Measurements from ENCODE around the gene PRPF6. TPM values are rescaled to one million over a fixed set of nuclear protein-coding genes. Genes with fewer than 3 reads are reported as not detected.

Gene PRPF6
- total RNA-seq, 6 donors from 2014 or later, result 60.5 to 113 (median 68.0) TPM

DNA sequence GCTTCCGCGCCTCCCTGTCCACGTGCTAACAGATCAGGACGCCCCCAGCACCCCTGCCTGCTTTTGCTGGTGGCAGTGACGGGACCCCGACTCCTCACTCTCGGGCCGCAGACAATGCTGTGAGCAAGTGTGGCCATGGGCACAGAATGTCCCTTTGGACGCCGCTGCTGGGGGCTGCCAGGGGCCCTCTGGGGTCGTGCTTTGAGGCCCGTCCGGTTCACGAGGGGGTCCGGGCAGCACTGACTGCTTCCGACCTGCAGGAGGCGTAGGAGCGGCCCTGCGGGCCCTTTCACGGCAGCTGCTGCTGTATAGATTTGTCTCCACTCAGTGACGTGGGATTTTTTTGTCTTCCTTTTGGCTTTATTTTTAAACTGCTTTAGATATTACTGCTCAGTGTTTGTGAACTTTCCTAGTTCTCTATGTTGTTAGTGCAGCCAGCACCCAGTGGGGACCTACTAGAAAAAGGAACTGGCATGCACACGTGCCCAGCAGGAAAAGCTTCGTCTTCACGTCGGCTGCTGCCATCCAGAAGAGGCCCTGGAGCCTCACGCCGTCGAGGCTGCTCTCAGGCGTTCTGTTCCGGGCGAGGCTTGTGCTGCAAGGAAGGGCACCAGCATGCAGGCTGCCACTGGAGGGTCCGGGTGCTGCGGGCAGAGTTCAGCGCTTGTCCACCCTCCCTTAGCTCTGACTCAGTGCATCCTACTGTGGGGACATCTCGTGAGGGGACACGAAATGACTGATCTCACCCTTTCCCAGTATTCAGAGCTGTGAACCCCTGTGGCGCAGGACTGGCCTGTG, 46.5 kb upstream of the PRPF6 start:
- H3K27me3 ChIP-seq, result no peaks in the 10 kb centered on the region
- no peak overlapping the region for H3K4me3 ChIP-seq
- WGBS, 2 donors, result 85 to 86% methylated on average over 33 to 35 of the region's 37 CpGs
- no peaks in the 10 kb centered on the region for H3K9me3 ChIP-seq
- H3K4me1 ChIP-seq, result peaks cover 0 to 6% (median 0%) of the 10 kb centered on the region in 4 donors
- H3K36me3 ChIP-seq, result peaks cover 21 to 90% (median 71%) of the 10 kb centered on the region in 4 donors
- no peak overlapping the region for H3K27ac ChIP-seq
- peak in 1 of 2 donors; percentile 77 for DNase-seq
- no peak for TF ChIP-seq POLR2A (IDR thresholded peaks at IDR 0.05)
- no peak for TF ChIP-seq EP300 (IDR thresholded peaks at IDR 0.05)
- no peak for TF ChIP-seq POLR2AphosphoS5 (IDR thresholded peaks at IDR 0.05)
- TF ChIP-seq, protein P1, sequence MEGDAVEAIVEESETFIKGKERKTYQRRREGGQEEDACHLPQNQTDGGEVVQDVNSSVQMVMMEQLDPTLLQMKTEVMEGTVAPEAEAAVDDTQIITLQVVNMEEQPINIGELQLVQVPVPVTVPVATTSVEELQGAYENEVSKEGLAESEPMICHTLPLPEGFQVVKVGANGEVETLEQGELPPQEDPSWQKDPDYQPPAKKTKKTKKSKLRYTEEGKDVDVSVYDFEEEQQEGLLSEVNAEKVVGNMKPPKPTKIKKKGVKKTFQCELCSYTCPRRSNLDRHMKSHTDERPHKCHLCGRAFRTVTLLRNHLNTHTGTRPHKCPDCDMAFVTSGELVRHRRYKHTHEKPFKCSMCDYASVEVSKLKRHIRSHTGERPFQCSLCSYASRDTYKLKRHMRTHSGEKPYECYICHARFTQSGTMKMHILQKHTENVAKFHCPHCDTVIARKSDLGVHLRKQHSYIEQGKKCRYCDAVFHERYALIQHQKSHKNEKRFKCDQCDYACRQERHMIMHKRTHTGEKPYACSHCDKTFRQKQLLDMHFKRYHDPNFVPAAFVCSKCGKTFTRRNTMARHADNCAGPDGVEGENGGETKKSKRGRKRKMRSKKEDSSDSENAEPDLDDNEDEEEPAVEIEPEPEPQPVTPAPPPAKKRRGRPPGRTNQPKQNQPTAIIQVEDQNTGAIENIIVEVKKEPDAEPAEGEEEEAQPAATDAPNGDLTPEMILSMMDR (IDR thresholded peaks at IDR 0.05), result peak in 1 of 6 experiments; percentile 10
- no peak for ATAC-seq (ENCODE audit: low FRiP score in 2 of 2)

DNA sequence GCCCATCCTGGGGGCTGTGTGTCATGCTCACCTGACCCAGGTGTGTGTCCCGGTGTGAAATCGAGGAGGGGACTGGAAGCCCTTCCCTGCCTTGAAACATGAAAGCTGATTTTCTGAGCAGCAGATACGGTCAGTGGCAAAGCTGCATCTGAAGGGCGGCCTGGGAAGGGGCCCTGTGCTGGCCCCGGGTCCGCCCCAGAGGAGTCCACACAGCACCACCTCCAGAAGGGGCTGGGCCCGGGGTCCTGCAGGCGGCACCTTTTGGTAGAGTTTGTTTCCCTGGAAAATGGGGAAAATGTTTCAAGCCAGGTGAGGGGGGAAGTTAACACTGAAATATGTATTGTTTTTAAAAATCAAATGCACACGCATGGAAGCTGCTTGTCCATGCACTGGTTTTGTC, 45.5 kb upstream of the PRPF6 start:
- H3K4me3 ChIP-seq, result no peak overlapping the region
- H3K36me3 ChIP-seq, result peaks cover 17 to 90% (median 70%) of the 10 kb centered on the region in 4 donors
- no peak overlapping the region for H3K27ac ChIP-seq
- H3K27me3 ChIP-seq, result no peaks in the 10 kb centered on the region
- TF ChIP-seq POLR2AphosphoS5 (IDR thresholded peaks at IDR 0.05), result no peak
- TF ChIP-seq POLR2A (IDR thresholded peaks at IDR 0.05), result no peak
- TF ChIP-seq, protein P1 (IDR thresholded peaks at IDR 0.05), result no peak
- TF ChIP-seq EP300 (IDR thresholded peaks at IDR 0.05), result no peak
- 90 to 99% methylated on average over 8 to 9 of the region's 9 CpGs for WGBS, 2 donors
- H3K4me1 ChIP-seq, result peaks cover 0 to 6% (median 0%) of the 10 kb centered on the region in 4 donors
- no peaks in the 10 kb centered on the region for H3K9me3 ChIP-seq
- no peak for ATAC-seq (ENCODE audit: low FRiP score in 2 of 2)
- no peak for DNase-seq

DNA sequence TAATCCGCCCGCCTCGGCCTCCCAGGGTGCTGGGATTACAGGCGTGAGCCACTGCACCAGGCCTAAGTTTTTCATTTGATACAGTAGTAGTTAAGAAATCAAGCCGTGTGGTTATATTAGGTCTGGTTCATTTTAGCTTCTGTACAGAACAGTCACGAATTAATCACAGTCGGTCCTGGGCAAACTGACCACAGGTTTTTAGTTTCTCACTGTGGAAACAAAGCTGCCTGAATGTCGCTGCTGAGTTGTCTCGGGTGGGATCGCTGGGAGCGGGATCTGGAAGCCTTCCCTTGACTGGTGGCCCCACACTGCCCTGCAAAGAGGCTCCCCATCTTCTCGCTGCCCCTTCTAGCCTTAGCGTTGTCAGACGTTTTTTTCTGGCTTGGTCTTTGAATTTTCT, 43.3 kb upstream of the PRPF6 start:
- no peak for DNase-seq
- Histone ChIP-seq H3K9me3 (no peaks in the 10 kb centered on the region), H3K27me3 (no peaks in the 10 kb centered on the region), H3K4me3 (no peak overlapping the region), H3K27ac (no peak overlapping the region), H3K36me3 (peaks cover 8 to 79% (median 58%) of the 10 kb centered on the region in 4 donors), H3K4me1 (peaks cover 4 to 15% (median 12%) of the 10 kb centered on the region in 4 donors)
- no peak for ATAC-seq (ENCODE audit: low FRiP score in 2 of 2)
- 90% methylated on average over 11 to 14 of the region's 14 CpGs for WGBS, 2 donors
- TF ChIP-seq, protein P1 (IDR thresholded peaks at IDR 0.05), result no peak
- no peak for TF ChIP-seq POLR2A (IDR thresholded peaks at IDR 0.05)
- TF ChIP-seq EP300 (IDR thresholded peaks at IDR 0.05), result no peak
- no peak for TF ChIP-seq POLR2AphosphoS5 (IDR thresholded peaks at IDR 0.05)

DNA sequence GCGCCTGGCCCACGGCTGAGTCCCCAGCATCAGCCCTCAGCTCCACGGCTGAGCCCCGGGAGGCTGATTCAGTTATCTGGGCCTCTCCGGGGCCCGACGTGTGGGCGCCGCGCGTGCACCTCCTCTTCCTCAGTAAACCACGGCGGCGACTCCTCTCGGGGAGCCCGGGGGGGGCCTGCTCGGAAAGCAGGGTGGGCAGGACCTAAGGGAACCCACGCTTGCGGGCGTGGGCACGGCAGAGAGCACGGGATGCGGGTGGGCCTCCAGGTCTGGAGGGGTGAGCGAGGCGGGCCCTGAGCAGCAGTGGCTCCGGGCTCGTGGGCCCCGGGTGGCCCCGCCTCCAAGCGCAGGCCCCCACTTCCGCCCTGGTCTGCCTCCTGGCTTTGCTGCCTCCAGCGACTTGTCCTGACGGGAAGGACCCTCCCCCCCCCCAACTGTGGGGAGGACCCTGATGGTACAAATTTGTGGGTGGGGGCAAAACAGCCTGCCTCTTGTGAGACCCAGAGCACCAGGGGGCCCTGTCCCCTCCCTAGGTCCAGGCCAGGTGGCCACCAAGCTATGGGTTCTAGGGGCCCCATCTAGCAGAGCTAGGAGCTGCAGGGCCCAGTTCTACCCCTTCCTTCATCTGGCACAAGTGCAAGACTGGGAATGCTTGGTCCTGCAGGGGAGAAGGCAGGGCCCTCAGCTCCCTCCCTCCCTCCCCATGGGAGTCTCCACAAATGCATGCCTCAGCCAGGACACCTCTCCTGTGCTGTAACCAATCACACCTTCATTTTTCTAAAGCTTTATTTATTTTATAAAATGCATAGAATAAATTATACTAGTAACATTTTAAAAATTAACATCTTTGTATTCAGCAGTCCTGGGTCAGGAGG, 41.6 kb upstream of the PRPF6 start:
- Histone ChIP-seq H3K36me3 (peaks cover 8 to 77% (median 58%) of the 10 kb centered on the region in 4 donors), H3K27me3 (no peaks in the 10 kb centered on the region), H3K4me3 (no peak overlapping the region), H3K9me3 (no peaks in the 10 kb centered on the region), H3K4me1 (peaks cover 15 to 29% (median 19%) of the 10 kb centered on the region in 4 donors), H3K27ac (peak overlapping the region in 2 of 4 donors; percentile 2 to 10)
- DNase-seq, result peak in 1 of 2 donors; percentile 83
- no peak for TF ChIP-seq EP300 (IDR thresholded peaks at IDR 0.05)
- TF ChIP-seq, protein P1 (IDR thresholded peaks at IDR 0.05), result no peak
- TF ChIP-seq POLR2A (IDR thresholded peaks at IDR 0.05), result no peak
- no peak for TF ChIP-seq POLR2AphosphoS5 (IDR thresholded peaks at IDR 0.05)
- 71 to 100% methylated on average over 4 to 33 of the region's 33 CpGs for WGBS, 2 donors
- ATAC-seq (ENCODE audit: low FRiP score in 2 of 2), result no peak

All from upper lobe of left lung (tissue), 6 donors.